Pancreas (tissue), 10 donors: ENCODE results near the gene TUBA3C. TPM values are rescaled to one million over a fixed set of nuclear protein-coding genes. Genes with fewer than 3 reads are reported as not detected.

ENCODE experiments used
- ATAC-seq, 4 donors: fragments of 200-7000 bp; cut with Tn5 transposase; one replicate each; pipeline versions ENCODE4 v1.8.0 to v1.9.1; 2020; ENCODE audit warnings: mild to moderate bottlenecking in 4 of 4, moderate library complexity in 4 of 4
- DNase-seq, 6 donors: peaks; one replicate each; pipeline ENCODE4 v3.0.0-alpha.2; 2020
- FAIRE-seq: peaks from 2 replicates; lab custom pipeline; 2012; peaks lifted over from hg19 to GRCh38; lab: Jason Lieb, UNC
- H3K27ac ChIP-seq, 4 donors: fragments of 200-600 bp; sonication (generic); 1 replicate in 3 of 4; 2 replicates in 1 of 4; pipeline versions ENCODE4 v1.5.0 to v1.8.0; 2020
- H3K27me3 ChIP-seq, 4 donors: fragments of 200-600 bp; one replicate each; pipeline ENCODE4 v1.8.0; 2021
- H3K36me3 ChIP-seq, 3 donors: fragments of 200-600 bp; sonication (generic) in 1 of 3; one replicate each; pipeline versions ENCODE4 v1.5.0 to v1.8.0; 2020 to 2021
- H3K4me1 ChIP-seq, 3 donors: fragments of 200-600 bp; one replicate each; pipeline ENCODE4 v1.8.0; 2021
- H3K4me3 ChIP-seq, 4 donors: fragments of 200-600 bp; sonication (generic) in 2 of 4; one replicate each; pipeline versions ENCODE4 v1.5.0 to v1.8.0; 2020 to 2021
- H3K9me3 ChIP-seq, 4 donors: fragments of 200-600 bp; one replicate each; pipeline ENCODE4 v1.8.0; 2021
- CTCF ChIP-seq, 4 donors: fragments of 200-600 bp; sonication (generic) in 3 of 4; IDR thresholded peaks; one replicate each; pipeline versions ENCODE4 v1.5.0 to v1.8.0; 2021; ENCODE audit warnings: antibody characterized with exemption in 4 of 4
- WGBS, 2 donors: extraction: QIAGEN DNeasy Blood & Tissue Kit; methylation state at CpG; one replicate each; pipeline ENCODE4 v1.1.7; 2013; 5-methylcytosine and 5-hydroxymethylcytosine counted together
- intact Hi-C, 3 donors: fragments of 100-400 bp; cut with DNase I; formaldehyde crosslinking; loops; one replicate each; pipeline versions ENCODE4 v1.11.1 to v1.14.2; 2022
- polyA plus RNA-seq, 2 donors: library from polyadenylated mRNA; stranded (reverse); fragments of 200-250 nt; gene quantifications; one replicate each; pipeline ENCODE4 v1.2.3, GENCODE V29; 2013
- total RNA-seq, 6 donors: library from RNA; stranded (reverse); fragmentation: NEBNext Ultra II Directional in 4 of 6; extraction: Animal tissue kit (Norgen Biotek cat#: 25700) in 4 of 6; gene quantifications; one replicate each; pipeline versions ENCODE4 v1.2.1 to v1.2.4, GENCODE V29; 2021 to 2023
- donor health status: healthy with polysubstance abuse.
- donor health status: DM: no; HTN: no; CAD: no; lungs with moderate emphysema.
- donor health status: DM: no; HTN: no; CAD: no.
- donor health status: control.
- donor health status: control.
- donor health status: Bipolar disorder and iron deficiency.
- donor health status: DM: yes; HTN: yes; CAD: no.
- donor health status: DM: no; HTN: no; CAD: no.
- donor health status: DM: no; HTN: no; CAD: no.
- donor health status: DM: yes; HTN: yes; CAD: no.

Gene TUBA3C
- total and polyA plus RNA-seq, 8 donors: not detected

GRCh38 chr13:19185086-19185864 lies 3.7 kb upstream of the TUBA3C start:
- Histone ChIP-seq H3K27ac (no peak overlapping the region), H3K9me3 (no peaks in the 10 kb centered on the region), H3K4me1 (no peaks in the 10 kb centered on the region), H3K4me3 (no peak overlapping the region), H3K36me3 (no peaks in the 10 kb centered on the region), H3K27me3 (no peaks in the 10 kb centered on the region)
- WGBS, 2 donors: 70 to 74% methylated on average over 8 of the region's 8 CpGs
- no peak for TF ChIP-seq CTCF (IDR thresholded peaks at IDR 0.05)
- no peak for ATAC-seq
- intact Hi-C loops: no loop called here
- DNase-seq: no peak
- no peak for FAIRE-seq

- no peak for FAIRE-seq
These were observed 2.6 kb upstream of the TUBA3C start for GRCh38 chr13:19184176-19184575.

GRCh38 chr13:19183676-19184075 lies 2.1 kb upstream of the TUBA3C start:
- no peak overlapping the region for H3K4me3 ChIP-seq
- H3K27ac ChIP-seq: no peak overlapping the region
- DNase-seq: no peak
- no peak for TF ChIP-seq CTCF (IDR thresholded peaks at IDR 0.05)
- no peaks in the 10 kb centered on the region for H3K9me3 ChIP-seq
- no peak for FAIRE-seq
- intact Hi-C loops: no loop called here
- WGBS, 2 donors: 37 to 43% methylated on average over 3 of the region's 3 CpGs
- no peaks in the 10 kb centered on the region for H3K27me3 ChIP-seq
- H3K36me3 ChIP-seq: no peaks in the 10 kb centered on the region
- H3K4me1 ChIP-seq: no peaks in the 10 kb centered on the region
- no peak for ATAC-seq

More at GRCh38 chr13:19184176-19184575, 2.6 kb upstream of the TUBA3C start:
- H3K9me3 ChIP-seq: no peaks in the 10 kb centered on the region
- TF ChIP-seq CTCF (IDR thresholded peaks at IDR 0.05): no peak
- DNase-seq (no peak), ATAC-seq (no peak)
- no peaks in the 10 kb centered on the region for H3K27me3 ChIP-seq
- intact Hi-C loops: no loop called here
- no peak overlapping the region for H3K27ac ChIP-seq
- 78 to 87% methylated on average over 5 of the region's 5 CpGs for WGBS, 2 donors
- H3K4me3 ChIP-seq: no peak overlapping the region
- H3K4me1 ChIP-seq: no peaks in the 10 kb centered on the region
- H3K36me3 ChIP-seq: no peaks in the 10 kb centered on the region

GRCh38 chr13:19182536-19182935 lies 912 bp upstream of the TUBA3C start:
- no peak for DNase-seq
- 75 to 81% methylated on average over 16 of the region's 16 CpGs for WGBS, 2 donors

More at GRCh38 chr13:19182536-19182935, 912 bp upstream of the TUBA3C start:
- no peak for ATAC-seq
- TF ChIP-seq CTCF (IDR thresholded peaks at IDR 0.05): no peak
- Histone ChIP-seq H3K4me1 (no peaks in the 10 kb centered on the region), H3K27me3 (no peaks in the 10 kb centered on the region), H3K9me3 (no peaks in the 10 kb centered on the region), H3K4me3 (no peak overlapping the region), H3K27ac (no peak overlapping the region), H3K36me3 (no peaks in the 10 kb centered on the region)
- FAIRE-seq: no peak
- intact Hi-C loops: no loop called here
